K562 (cell line): ENCODE data around the gene CXCR6. TPM values are rescaled to one million over a fixed set of nuclear protein-coding genes. Genes with fewer than 3 reads are reported as not detected.

Source experiments
- CBX2 ChIP-seq: fragments of 200-600 bp; sonication (generic); IDR thresholded peaks from one replicate; pipeline ENCODE4 v1.6.1; 2012; ENCODE audit warnings: mild to moderate bottlenecking, low read length, inconsistent platforms; ENCODE audit not compliant: insufficient read depth, poor library complexity, severe bottlenecking
- CXXC5 ChIP-seq: fragments of 250-450 bp; sonication (Bioruptor Pico); IDR thresholded peaks from 2 replicates; pipeline ENCODE4 v1.8.0; 2022; ENCODE audit warnings: inconsistent platforms, mild to moderate bottlenecking, moderate library complexity
- ELF4 ChIP-seq: fragments of 450-650 bp; formaldehyde crosslinking; IDR thresholded peaks from 2 replicates; pipeline ENCODE4 v1.4.0; 2022; ENCODE audit warnings: missing genetic modification characterization
- ESRRA ChIP-seq: fragments of 450-650 bp; IDR thresholded peaks from 2 replicates; pipeline ENCODE4 v1.6.1; 2014; ENCODE audit warnings: low read depth, mild to moderate bottlenecking, moderate library complexity, borderline replicate concordance
- HMGN3 ChIP-seq: IDR thresholded peaks from 2 replicates; pipeline ENCODE4 v1.6.1; 2011; ENCODE audit warnings: borderline replicate concordance, low read depth, mild to moderate bottlenecking, mixed read lengths, low read length; ENCODE audit not compliant: insufficient read length; ENCODE audit errors: extremely low read depth
- MCM2 ChIP-seq: fragments of 450-650 bp; IDR thresholded peaks from 2 replicates; pipeline ENCODE4 v1.6.1; 2017; ENCODE audit warnings: low read depth, mild to moderate bottlenecking
- MXI1 ChIP-seq: IDR thresholded peaks from 2 replicates; pipeline ENCODE4 v1.6.1; 2011; ENCODE audit warnings: low read depth, mild to moderate bottlenecking, improper control_type of control experiment, low read length
- PHF20 ChIP-seq: fragments of 450-650 bp; IDR thresholded peaks from 2 replicates; pipeline ENCODE4 v1.6.1; 2018; ENCODE audit not compliant: partially characterized antibody
- PURB ChIP-seq: sonication (generic); formaldehyde crosslinking; IDR thresholded peaks from 2 replicates; pipeline ENCODE4 v1.9.0; 2021; ENCODE audit warnings: low read depth, mild to moderate bottlenecking, missing genetic modification reagents
- RFX1 ChIP-seq: fragments of 450-650 bp; IDR thresholded peaks from 2 replicates; pipeline ENCODE4 v1.6.1; 2016; ENCODE audit warnings: mild to moderate bottlenecking, moderate library complexity
- SMAD1 ChIP-seq: fragments of 150-350 bp; IDR thresholded peaks from 2 replicates; pipeline ENCODE4 v1.6.1; 2014; ENCODE audit warnings: low read length, low read depth; ENCODE audit not compliant: partially characterized antibody
- STAT6 ChIP-seq: sonication (generic); formaldehyde crosslinking; IDR thresholded peaks from 2 replicates; pipeline ENCODE4 v1.8.1; 2023; ENCODE audit warnings: mild to moderate bottlenecking, missing genetic modification reagents
- ZFPM2 ChIP-seq: fragments of 250-450 bp; sonication (Bioruptor Pico); IDR thresholded peaks from 2 replicates; pipeline ENCODE4 v1.5.1; 2022; ENCODE audit warnings: mild to moderate bottlenecking
- ZKSCAN8 ChIP-seq: fragments of 200-800 bp; sonication (Bioruptor generic); IDR thresholded peaks from 2 replicates; pipeline ENCODE4 v1.6.1; 2016; ENCODE audit warnings: missing genetic modification characterization, missing compliant biosample characterization
- ZNF134 ChIP-seq: fragments of 250-450 bp; sonication (Bioruptor Pico); conservative IDR thresholded peaks from 2 replicates; pipeline ENCODE4 v1.4.0; 2020
- ZNF3 ChIP-seq: fragments of 250-450 bp; sonication (Bioruptor Pico); IDR thresholded peaks from 2 replicates; pipeline ENCODE4 v1.5.0; 2021; ENCODE audit warnings: mild to moderate bottlenecking, moderate library complexity
- ZNF395 ChIP-seq: fragments of 200-800 bp; sonication (Bioruptor generic); IDR thresholded peaks from 2 replicates; pipeline ENCODE4 v1.6.1; 2017; ENCODE audit warnings: missing genetic modification characterization, missing compliant biosample characterization
- ZNF436 ChIP-seq: fragments of 250-450, 450-650 bp; sonication (Bioruptor Pico); formaldehyde crosslinking; IDR thresholded peaks from 2 replicates; pipeline ENCODE4 v1.7.0; 2020; ENCODE audit warnings: mild to moderate bottlenecking
- ZNF586 ChIP-seq: fragments of 450-650 bp; formaldehyde crosslinking; conservative IDR thresholded peaks from 2 replicates; pipeline ENCODE4 v1.4.0; 2020; ENCODE audit warnings: mild to moderate bottlenecking, moderate library complexity
- polyA plus RNA-seq, 8 experiments: library from polyadenylated mRNA; depleted of rRNA in 4 of 8; stranded (reverse) in 5 of 8; unstranded in 3 of 8; fragments of >200 nt; fragmentation: Nextera tagmentation in 2 of 8; fragmentation: Illumina TruSeq in 1 of 8; extraction: Ambion mirVana in 2 of 8; extraction: Trizol in 1 of 8; gene quantifications; 2 replicates each; pipeline versions ENCODE4 v1.2.1 to v1.2.3, GENCODE V29; 2011 to 2014; ENCODE audit warnings: inconsistent platforms in 1 of 8, missing spikeins in 1 of 8
- total RNA-seq, 7 experiments: library from RNA; depleted of rRNA in 6 of 7; stranded (reverse); fragments of >200 nt in 6 of 7; fragmentation: Illumina TruSeq in 2 of 7; extraction: Trizol in 2 of 7; gene quantifications; 2 replicates each; pipeline versions ENCODE4 v1.2.1 to v1.2.3, GENCODE V29; 2011 to 2021; ENCODE audit warnings: low replicate concordance in 1 of 7
- TF ChIP-seq, protein P1 (sequence below), 3 experiments: fragments of 200-800 bp in 1 of 3; fragments of 250-450 bp in 1 of 3; fragments of 450-650 bp in 1 of 3; sonication (Bioruptor Pico) in 1 of 3; sonication (Bioruptor generic) in 1 of 3; formaldehyde crosslinking in 1 of 3; IDR thresholded peaks; 2 replicates each; pipeline versions ENCODE4 v1.6.1 to v1.8.0; 2016 to 2022; ENCODE audit warnings: mild to moderate bottlenecking in 2 of 3, missing genetic modification characterization in 2 of 3, missing compliant biosample characterization in 1 of 3, moderate library complexity in 1 of 3

CXCR6 gene
- total and polyA plus RNA-seq, 9 of the 15 experiments (the other 6 are each of a cell fraction or from before 2014, with no cell fraction given) = 0.28 TPM; not detected in 8

DNA sequence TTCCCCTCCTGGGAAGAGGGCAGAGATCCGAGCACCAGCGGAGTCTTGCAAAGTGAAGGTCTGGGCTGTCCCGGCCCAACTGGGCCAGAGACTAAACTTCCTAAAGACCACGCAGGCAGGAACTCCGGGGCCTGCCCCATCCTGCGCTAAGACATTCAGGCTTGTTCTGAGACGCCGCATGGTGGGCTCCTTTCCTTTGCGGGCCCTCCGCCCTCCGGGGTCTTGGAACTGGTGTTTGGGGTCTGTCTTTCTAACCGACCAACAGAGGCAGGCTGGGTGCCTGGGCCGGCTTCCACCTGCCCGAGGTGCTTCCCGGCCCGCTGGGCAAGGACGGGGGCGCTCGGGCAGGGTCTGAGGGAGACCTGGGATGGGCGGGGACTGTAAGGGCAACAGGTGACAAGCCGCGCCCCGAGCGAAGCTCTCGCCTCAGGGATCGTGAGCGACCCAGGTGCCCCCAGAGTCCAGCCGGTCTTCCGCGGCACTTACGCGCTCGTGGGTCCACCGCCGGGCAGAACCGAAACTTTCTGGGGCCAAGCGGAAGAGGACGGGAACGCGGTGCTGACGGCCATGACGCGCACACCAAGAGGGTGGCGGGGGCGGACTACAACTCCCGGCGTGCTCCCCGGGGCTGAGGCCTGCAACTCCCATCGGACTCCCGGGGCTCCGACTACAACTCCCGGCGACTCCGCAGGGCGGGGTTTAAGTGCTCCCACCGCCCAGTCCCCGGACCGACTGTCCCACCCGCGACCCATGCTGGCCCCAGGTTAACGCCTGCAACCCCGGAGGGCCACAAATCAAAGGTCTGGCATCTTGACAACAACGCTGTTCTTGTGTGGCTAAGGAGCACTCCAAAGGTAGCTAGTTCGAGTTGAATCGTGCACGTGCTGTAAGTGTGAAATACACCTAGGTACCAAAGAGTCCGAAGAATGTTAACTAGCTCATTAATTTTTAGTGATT is 52.2 kb downstream of the CXCR6 start, which contains the start of gene FYCO1 (continued):
- TF ChIP-seq PURB = no peak
- no peak for TF ChIP-seq SMAD1
- TF ChIP-seq STAT6 = no peak; the same call in 1 of the 2 replicates
- no peak for TF ChIP-seq ZNF3 (CRISPR knock-in tag)
- TF ChIP-seq ZFPM2 (CRISPR knock-in tag) = no peak; the same call in 1 of the 2 replicates
- TF ChIP-seq RFX1 = no peak
- no peak for TF ChIP-seq MXI1
- no peak for TF ChIP-seq ZNF436 (CRISPR knock-in tag)
- no peak for TF ChIP-seq ELF4 (CRISPR knock-in tag)
- TF ChIP-seq PHF20 = no peak
- TF ChIP-seq, protein P1, sequence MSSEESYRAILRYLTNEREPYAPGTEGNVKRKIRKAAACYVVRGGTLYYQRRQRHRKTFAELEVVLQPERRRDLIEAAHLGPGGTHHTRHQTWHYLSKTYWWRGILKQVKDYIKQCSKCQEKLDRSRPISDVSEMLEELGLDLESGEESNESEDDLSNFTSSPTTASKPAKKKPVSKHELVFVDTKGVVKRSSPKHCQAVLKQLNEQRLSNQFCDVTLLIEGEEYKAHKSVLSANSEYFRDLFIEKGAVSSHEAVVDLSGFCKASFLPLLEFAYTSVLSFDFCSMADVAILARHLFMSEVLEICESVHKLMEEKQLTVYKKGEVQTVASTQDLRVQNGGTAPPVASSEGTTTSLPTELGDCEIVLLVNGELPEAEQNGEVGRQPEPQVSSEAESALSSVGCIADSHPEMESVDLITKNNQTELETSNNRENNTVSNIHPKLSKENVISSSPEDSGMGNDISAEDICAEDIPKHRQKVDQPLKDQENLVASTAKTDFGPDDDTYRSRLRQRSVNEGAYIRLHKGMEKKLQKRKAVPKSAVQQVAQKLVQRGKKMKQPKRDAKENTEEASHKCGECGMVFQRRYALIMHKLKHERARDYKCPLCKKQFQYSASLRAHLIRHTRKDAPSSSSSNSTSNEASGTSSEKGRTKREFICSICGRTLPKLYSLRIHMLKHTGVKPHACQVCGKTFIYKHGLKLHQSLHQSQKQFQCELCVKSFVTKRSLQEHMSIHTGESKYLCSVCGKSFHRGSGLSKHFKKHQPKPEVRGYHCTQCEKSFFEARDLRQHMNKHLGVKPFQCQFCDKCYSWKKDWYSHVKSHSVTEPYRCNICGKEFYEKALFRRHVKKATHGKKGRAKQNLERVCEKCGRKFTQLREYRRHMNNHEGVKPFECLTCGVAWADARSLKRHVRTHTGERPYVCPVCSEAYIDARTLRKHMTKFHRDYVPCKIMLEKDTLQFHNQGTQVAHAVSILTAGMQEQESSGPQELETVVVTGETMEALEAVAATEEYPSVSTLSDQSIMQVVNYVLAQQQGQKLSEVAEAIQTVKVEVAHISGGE (CRISPR knock-in tag; IDR thresholded peaks at IDR 0.05) = peak in 1 of 3 experiments; percentile 88; a peak in 2 of 6 replicates
- peak; percentile 87 for TF ChIP-seq CXXC5 (CRISPR knock-in tag)
- no peak; the same call in 1 of the 2 replicates for TF ChIP-seq ZNF395
- TF ChIP-seq ZNF134 (CRISPR knock-in tag) = no peak
- no peak for TF ChIP-seq ESRRA
- no peak for TF ChIP-seq ZKSCAN8 (CRISPR knock-in tag)
- no peak for TF ChIP-seq MCM2
- TF ChIP-seq HMGN3 = peak; percentile 38
- TF ChIP-seq ZNF586 (CRISPR knock-in tag) = no peak
- no peak for TF ChIP-seq CBX2
